Endothelial cell of umbilical vein (primary cell): ENCODE data around the gene FAAH.

Experiments used
- CTCF ChIP-seq, 2 donors: IDR thresholded peaks; 1 replicate in 1 of 2; 2 replicates in 1 of 2; pipeline ENCODE4 v1.5.1; 2011; ENCODE audit warnings: low read length in 2 of 2, mild to moderate bottlenecking in 2 of 2, moderate library complexity in 2 of 2, control low read depth in 1 of 2, inconsistent platforms in 1 of 2, low read depth in 1 of 2; ENCODE audit not compliant: insufficient read depth in 1 of 2; ENCODE audit errors: extremely low read depth in 1 of 2
- FOS ChIP-seq: IDR thresholded peaks from 2 replicates; pipeline ENCODE4 v1.6.1; 2011; ENCODE audit warnings: mild to moderate bottlenecking, low read length, moderate library complexity, borderline replicate concordance; ENCODE audit not compliant: insufficient read depth

- no peak for TF ChIP-seq CTCF (IDR thresholded peaks at IDR 0.05; ENCODE audit: extremely low read depth in 1 of 2, insufficient read depth in 1 of 2, low read depth in 1 of 2, low read length in 2 of 2)
- no peak for TF ChIP-seq FOS
These were observed at the start of gene FAAH for GRCh38 chr1:46394108-46394871.
